Cardiac muscle cell (in vitro differentiated cells and primary cell): ENCODE measurements around the gene RASGRF2. TPM values are rescaled to one million over a fixed set of nuclear protein-coding genes. Genes with fewer than 3 reads are reported as not detected.

Experiments used
- DNase-seq, 2 donors: peaks; one replicate each; pipeline versions ENCODE4 v3.0.0 to v3.0.0-alpha.2; 2010 to 2017; ENCODE audit warnings: low read depth in 1 of 2, low spot score in 1 of 2
- H3K27ac ChIP-seq: fragments of 200-600 bp; sonication (generic); 2 replicates; pipeline ENCODE4 v1.5.1; 2016
- H3K27me3 ChIP-seq: fragments of 200-600 bp; sonication (generic); 2 replicates; pipeline ENCODE4 v1.6.0; 2016; ENCODE audit warnings: control low read depth
- H3K36me3 ChIP-seq: fragments of 200-600 bp; sonication (generic); 2 replicates; pipeline ENCODE4 v1.5.1; 2016; ENCODE audit warnings: control low read depth
- H3K4me1 ChIP-seq: fragments of 200-600 bp; sonication (generic); 2 replicates; pipeline ENCODE4 v1.8.1; 2017; ENCODE audit warnings: low read depth, mild to moderate bottlenecking, mixed run types
- H3K4me3 ChIP-seq: fragments of 200-600 bp; sonication (generic); 2 replicates; pipeline ENCODE4 v1.5.1; 2016; ENCODE audit warnings: mild to moderate bottlenecking
- H3K9me3 ChIP-seq: fragments of 200-600 bp; sonication (generic); 2 replicates; pipeline ENCODE4 v1.5.1; 2017; ENCODE audit warnings: low read depth, mild to moderate bottlenecking, control low read depth
- polyA plus RNA-seq: library from polyadenylated mRNA; unstranded; fragments of >200 nt; fragmentation: Nextera tagmentation; extraction: Ambion mirVana; gene quantifications from 2 replicates; pipeline ENCODE4 v1.2.1, GENCODE V29; 2016
- total RNA-seq: library from RNA; depleted of rRNA; stranded (reverse); fragments of >200 nt; gene quantifications from 2 replicates; pipeline ENCODE4 v1.2.3, GENCODE V29; 2016
- TF ChIP-seq, protein P1 (sequence below): IDR thresholded peaks from 2 replicates; pipeline ENCODE4 v1.5.1; 2012; ENCODE audit warnings: low read depth, mild to moderate bottlenecking, low read length

The RASGRF2 gene
- total and polyA plus RNA-seq, 2 experiments from 2014 or later, result 0.06 to 0.33 TPM

DNA sequence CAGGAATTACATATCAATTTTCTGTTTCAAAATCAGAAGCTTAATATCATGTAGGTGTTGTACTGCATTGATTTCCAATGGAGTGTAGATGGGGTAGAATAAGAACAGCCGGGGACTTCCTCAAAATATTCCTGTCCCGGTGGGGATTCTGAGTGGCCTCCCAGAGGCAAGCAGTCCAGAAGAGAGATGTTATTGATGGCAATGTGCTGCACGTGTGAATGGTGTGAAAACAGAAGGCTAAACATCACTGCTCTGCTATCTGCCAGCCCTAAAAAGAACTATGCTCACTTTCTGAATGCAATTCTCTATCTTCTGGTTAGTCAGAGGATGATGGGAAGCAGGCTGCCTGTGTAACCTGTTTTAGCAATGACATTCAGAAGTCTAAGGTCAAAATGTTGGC lies 181.9 kb downstream of the RASGRF2 start:
- Histone ChIP-seq H3K27ac (peak overlapping the region; percentile 55), H3K36me3 (no peaks in the 10 kb centered on the region), H3K4me1 (peaks cover 6% of the 10 kb centered on the region), H3K4me3 (no peak overlapping the region), H3K27me3 (no peaks in the 10 kb centered on the region), H3K9me3 (no peaks in the 10 kb centered on the region)
- TF ChIP-seq, protein P1, sequence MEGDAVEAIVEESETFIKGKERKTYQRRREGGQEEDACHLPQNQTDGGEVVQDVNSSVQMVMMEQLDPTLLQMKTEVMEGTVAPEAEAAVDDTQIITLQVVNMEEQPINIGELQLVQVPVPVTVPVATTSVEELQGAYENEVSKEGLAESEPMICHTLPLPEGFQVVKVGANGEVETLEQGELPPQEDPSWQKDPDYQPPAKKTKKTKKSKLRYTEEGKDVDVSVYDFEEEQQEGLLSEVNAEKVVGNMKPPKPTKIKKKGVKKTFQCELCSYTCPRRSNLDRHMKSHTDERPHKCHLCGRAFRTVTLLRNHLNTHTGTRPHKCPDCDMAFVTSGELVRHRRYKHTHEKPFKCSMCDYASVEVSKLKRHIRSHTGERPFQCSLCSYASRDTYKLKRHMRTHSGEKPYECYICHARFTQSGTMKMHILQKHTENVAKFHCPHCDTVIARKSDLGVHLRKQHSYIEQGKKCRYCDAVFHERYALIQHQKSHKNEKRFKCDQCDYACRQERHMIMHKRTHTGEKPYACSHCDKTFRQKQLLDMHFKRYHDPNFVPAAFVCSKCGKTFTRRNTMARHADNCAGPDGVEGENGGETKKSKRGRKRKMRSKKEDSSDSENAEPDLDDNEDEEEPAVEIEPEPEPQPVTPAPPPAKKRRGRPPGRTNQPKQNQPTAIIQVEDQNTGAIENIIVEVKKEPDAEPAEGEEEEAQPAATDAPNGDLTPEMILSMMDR, result no peak
- peak in 1 of 2 donors; percentile 5 for DNase-seq

DNA sequence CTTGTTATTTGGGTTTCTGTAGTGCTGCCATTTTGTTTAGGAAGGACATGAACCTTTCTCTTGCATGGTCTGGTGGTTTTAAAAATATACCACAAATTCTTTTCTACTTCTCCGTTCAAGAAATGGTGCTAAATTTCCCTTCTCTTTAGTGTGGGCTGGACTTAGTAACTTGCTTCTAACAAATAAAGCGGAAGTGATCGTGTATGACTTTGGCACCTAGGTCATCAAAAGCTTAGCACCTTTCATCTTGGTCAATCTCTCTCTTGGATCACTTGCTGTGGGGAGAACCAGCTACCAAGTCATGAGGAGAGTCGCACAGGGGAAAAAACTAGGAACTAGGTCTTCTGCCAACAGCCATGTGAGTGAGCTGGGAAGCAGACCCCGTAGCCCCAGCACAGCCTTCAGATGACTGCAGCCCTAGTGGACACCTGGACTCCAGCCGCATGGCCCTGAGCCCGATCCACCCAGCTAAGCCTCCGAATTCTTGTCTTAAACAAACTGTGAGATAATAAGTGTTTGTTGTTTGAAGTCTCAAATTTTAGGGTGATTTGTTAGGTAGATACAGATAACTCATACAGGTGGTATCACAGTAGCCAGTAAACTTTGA lies 185.3 kb downstream of the RASGRF2 start:
- DNase-seq, result no peak

DNA sequence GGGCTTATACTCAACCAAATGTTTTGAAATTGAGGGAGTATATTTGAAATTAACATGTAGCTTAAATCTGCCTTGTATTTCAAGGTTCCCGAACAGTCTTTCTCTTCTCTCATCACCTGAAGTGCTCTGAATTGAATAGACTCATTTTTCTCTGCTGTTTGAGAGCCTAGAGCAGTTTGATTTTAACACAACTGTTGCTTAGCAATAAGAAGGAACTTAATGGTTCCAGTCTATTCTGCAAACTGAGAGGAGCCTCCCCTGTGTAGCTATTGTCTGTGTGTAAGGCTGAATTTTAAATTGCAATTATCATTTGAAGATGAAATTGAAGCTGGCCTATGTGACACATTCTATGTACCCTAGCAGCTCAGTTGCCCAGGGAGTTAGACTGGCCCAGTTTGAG lies 185.9 kb downstream of the RASGRF2 start:
- H3K27ac ChIP-seq, result no peak overlapping the region
- TF ChIP-seq, protein P1, result no peak
- H3K4me1 ChIP-seq, result peaks cover 6% of the 10 kb centered on the region
- H3K9me3 ChIP-seq, result no peaks in the 10 kb centered on the region
- DNase-seq, result no peak
- H3K36me3 ChIP-seq, result no peaks in the 10 kb centered on the region
- no peak overlapping the region for H3K4me3 ChIP-seq
- no peaks in the 10 kb centered on the region for H3K27me3 ChIP-seq

More for the DNA sequence above, 185.3 kb downstream of the RASGRF2 start:
- Histone ChIP-seq H3K4me1 (peaks cover 6% of the 10 kb centered on the region), H3K9me3 (no peaks in the 10 kb centered on the region), H3K36me3 (no peaks in the 10 kb centered on the region), H3K4me3 (no peak overlapping the region), H3K27ac (no peak overlapping the region), H3K27me3 (no peaks in the 10 kb centered on the region)
- TF ChIP-seq, protein P1, result no peak

DNA sequence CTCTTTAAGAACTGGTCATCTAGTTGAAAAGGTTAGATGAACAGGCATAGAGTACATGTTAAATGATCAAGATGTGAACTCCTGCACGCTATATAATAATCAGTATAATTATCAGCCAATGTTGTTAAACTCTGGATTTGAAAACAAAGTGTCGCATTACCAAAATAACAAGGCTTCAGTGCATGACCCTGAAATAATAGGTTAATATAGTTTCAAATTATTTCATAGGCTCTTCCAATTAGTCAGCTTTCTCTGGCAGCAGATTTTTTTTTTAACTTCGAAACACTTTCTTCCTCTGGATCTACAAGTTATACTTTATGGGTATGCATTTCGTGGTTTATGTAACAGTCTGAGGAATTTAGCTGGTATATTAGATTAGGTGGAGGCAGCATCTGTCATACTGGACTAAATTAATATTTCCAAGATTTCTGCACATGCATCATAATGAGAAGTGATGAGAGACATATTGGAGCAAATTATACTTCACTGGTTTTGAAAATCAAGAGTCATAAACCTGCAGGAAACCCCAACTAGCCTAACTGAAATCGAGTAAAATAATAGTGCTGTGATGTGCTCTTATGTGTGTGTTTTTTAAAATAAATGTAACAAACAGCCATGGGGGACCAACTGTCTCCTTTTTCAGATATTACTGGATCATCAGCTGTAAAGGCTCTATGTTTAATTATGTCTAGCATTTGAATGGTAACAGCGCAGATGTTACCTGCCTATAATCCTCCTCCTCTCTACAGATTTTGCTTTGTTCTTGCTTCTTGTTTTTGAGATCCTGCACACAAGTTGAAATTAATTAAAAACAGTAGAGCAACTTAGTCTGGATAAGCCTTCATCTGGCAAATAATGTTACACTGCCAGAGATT lies 187.1 kb downstream of the RASGRF2 start:
- H3K27me3 ChIP-seq, result no peaks in the 10 kb centered on the region
- no peaks in the 10 kb centered on the region for H3K9me3 ChIP-seq
- no peak for DNase-seq
- no peak overlapping the region for H3K27ac ChIP-seq
- TF ChIP-seq, protein P1, result no peak
- H3K4me1 ChIP-seq, result peaks cover 3% of the 10 kb centered on the region
- no peaks in the 10 kb centered on the region for H3K36me3 ChIP-seq
- H3K4me3 ChIP-seq, result no peak overlapping the region

DNA sequence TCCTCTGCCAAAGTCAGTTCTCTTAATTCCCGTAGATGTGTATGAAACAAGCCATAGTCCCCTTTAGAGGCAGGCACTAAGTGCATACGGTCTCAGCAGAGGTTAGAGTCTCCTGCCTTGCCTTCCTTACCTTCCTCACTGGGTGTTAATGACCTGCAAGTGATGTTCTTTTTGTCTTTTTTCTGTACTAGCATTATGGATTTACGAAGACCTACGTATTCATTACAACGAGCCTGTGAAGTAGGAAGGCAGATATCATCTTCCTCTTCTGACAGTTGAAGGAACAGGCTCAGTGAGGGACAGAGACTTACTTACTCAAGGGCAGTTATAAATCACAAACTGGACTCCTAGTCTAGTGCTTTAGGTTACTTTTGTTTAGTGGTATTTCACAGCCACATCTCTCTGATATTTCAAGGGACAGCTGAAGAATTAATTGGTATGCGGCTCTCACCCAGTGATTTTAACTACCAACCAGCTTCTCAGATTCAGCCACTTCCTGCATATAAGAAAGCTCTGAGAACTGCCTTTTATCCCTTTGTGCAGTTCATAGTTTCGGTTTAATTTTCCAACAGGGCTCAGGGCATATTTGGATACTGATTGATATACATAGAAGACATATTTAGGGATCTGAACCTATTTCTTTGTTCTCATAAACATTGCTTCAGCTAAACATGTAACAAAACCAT lies 187.9 kb downstream of the RASGRF2 start:
- no peaks in the 10 kb centered on the region for H3K4me1 ChIP-seq
- no peaks in the 10 kb centered on the region for H3K9me3 ChIP-seq
- H3K36me3 ChIP-seq, result no peaks in the 10 kb centered on the region
- TF ChIP-seq, protein P1, result no peak
- no peak for DNase-seq
- H3K4me3 ChIP-seq, result no peak overlapping the region
- H3K27ac ChIP-seq, result no peak overlapping the region
- H3K27me3 ChIP-seq, result no peaks in the 10 kb centered on the region
